SK-N-SH (cell line): ENCODE measurements around the gene SLC39A9.

Experiments used
- MXI1 ChIP-seq: IDR thresholded peaks from 2 replicates; pipeline ENCODE4 v1.6.1; 2012; ENCODE audit warnings: mild to moderate bottlenecking, low read depth, low read length, improper control_type of control experiment
- NFIC ChIP-seq: IDR thresholded peaks from 2 replicates; pipeline ENCODE4 v1.4.0; 2012; ENCODE audit warnings: borderline replicate concordance
- POLR2AphosphoS5 ChIP-seq: IDR thresholded peaks from 2 replicates; pipeline ENCODE4 v1.6.1; 2012; ENCODE audit warnings: low read depth, low read length
- RCOR1 ChIP-seq: fragments of 150-350 bp; IDR thresholded peaks from 2 replicates; pipeline ENCODE4 v1.6.1; 2017; ENCODE audit warnings: antibody characterized with exemption, low read length

DNA sequence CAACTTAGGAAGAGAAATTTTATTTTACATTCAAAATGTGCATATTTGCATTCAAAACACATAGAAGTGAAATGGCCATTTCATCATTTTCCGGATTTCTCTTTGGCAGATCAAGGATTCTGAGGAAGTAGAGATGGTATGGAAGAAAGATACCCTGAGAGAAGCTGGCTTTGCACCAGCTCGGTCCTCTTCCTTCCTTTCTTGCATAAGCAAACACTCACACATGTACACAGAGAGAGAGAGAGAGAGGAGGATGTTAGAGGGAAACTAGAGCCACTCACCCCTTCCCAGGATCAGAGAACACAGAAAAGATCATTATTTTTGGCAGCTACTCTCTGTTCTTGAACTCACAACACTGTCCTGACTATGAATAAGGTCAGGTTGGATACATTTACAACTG, 70.5 kb downstream of the SLC39A9 start:
- TF ChIP-seq MXI1 (no peak), NFIC (no peak), RCOR1 (no peak), POLR2AphosphoS5 (no peak)
